Stimulated activated CD4-positive, alpha-beta T cell treated with anti-CD3 and anti-CD28 coated beads, Interleukin-15, amount 100 ng/mL, for 1 hour (primary cell): ENCODE measurements around the gene STS.

Experiments
- DNase-seq, 2 donors: peaks; one replicate each; pipeline ENCODE4 v3.0.0-alpha.2; 2020; ENCODE audit warnings: low read depth in 1 of 2, low spot score in 1 of 2

STS gene

GRCh38 chrX:7139202-7140081 lies 8.1 kb upstream of the STS start:
- no peak for DNase-seq

DNA sequence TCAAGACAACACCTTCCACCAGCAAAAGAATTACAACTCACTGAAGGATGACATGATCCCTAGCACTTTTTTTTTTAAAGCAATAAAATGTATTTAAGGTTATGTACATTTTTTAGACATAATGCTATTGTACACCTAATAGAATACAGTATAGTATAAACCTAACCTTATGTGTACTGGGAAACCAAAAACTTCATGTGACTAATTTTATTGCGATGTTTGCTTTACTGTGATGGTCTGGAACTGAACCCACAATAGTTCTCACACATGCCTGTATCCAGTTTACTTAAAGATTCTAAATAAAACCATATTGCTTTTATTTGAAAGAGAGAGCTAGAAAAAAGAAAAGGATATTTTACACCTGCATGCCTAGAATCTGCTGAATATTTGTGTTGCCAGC lies 4.4 kb upstream of the STS start:
- DNase-seq: no peak

GRCh38 chrX:7143941-7144525 lies 3.5 kb upstream of the STS start:
- no peak for DNase-seq

DNA sequence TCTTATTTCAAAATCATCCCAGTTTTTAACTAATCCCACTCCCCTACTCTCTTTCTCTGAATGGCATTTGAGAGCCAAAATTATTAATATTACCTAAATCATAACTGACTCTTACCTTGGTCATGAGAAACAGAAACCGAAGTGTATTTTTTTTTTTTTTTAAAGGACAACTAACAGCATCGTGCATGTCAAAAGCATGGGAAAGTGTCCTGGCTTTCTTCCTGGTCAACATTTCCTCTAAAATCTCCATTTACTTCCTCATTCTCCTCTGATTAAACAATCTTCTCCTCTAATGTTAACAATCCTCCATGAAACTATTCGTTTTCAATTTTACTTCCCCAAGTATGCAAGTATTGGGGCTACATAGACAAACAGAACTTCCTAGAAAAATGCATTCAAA lies 2.1 kb upstream of the STS start:
- no peak for DNase-seq

DNA sequence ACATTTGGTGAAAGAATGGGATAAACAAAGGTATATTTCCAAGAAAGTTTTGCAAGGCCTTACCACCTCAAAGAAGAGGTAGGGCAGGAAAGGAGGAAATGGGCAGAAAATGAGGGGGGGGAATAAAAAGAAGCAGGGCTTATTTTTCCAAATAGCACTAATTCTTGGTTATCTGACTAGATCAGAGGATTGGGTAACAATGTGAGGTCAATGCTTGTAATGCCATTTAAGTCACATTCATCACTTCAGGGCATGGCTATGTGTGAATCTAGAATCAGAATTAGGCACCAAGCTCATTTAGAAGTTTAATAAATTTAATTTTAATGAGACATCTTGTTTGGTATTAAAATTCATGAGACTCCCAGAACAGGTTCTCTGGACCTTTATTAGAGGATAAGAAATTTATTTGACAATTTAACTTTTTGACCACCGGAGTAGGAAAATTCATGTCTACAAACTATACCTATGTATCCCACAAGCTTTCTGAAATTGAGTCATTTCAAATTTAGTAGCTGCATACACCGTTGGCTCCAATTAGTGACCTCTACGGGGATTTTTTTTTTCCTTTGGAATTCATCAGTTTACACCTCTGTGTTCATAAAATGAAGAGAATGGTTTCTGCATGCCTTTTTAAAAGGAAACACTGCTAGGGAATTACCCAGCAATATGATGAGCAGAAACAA lies 1.4 kb upstream of the STS start:
- DNase-seq: no peak

GRCh38 chrX:7146703-7147412 lies 654 bp upstream of the STS start:
- no peak for DNase-seq

DNA sequence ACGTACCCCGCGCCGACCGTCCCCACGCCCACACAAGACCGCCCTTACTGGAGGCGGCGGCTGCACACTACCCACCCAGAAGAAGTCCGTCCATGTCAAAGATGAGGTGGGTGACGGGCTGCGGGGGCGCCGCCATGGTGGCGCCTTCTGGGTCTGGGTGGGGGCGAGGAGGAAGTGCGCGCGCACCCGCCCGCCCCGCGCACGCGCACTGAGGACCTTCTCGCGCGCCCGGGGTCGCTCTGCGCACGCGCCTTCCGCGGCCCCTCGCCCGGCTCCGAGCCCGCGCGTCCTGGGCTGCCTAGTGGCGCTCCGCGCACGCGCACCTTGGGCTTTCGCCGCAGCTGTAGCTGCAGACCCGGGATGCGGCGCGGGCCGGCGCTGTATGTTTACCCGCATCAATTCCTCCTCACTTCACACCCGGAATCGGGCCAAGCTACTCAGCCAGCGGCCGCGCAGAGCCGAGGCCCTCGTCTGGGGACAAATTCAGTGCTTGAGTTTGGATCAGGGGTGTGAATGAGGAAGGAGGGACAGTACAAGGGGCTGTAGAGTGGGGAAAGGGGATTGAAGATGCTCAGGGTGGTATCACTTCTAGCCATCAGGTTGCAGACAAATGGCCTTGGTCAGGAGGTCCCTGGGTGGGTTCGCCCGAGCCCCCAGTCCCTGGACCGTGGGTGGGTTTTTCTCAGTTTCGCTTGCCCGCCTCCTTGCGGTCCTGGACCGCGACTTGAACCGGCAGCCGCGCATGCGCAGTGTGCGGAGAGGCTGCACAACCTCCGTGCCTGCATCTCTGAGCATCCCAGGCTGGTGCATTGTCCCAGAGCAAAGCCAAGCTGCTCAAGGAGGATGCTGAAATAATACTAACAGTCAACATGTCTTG lies 704 bp downstream of the STS start, which contains the start of gene PUDP:
PUDP (minus strand) TSS at position 176 of the 877 bp plus-strand sequence; CDS start at position 136, 40 bp downstream.
- peak; percentile 72 to 73 for DNase-seq

DNA sequence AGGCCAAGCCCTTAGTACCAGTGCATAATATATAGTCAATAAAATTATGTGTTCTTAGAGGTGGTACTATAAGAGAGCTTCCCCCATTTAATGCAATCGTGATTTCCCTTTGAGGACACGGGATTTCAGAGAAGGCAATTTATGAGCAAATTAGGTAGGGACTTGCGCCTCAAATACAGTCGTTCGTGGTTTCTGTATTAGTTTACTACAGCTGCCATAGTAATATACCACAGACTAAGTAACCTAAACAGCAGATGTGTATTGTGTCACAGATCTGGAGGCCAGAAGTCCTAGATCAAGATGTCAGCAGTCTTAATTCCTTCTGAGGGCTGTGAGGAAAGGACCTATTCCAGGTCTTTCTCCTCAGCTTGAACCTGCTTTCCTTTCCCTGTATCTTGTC lies 1.9 kb downstream of the STS start:
- DNase-seq: no peak

- DNase-seq: no peak
These were observed 5.7 kb downstream of the STS start for GRCh38 chrX:7153231-7153630.

GRCh38 chrX:7154041-7154597 lies 6.6 kb downstream of the STS start:
- DNase-seq: no peak

DNA sequence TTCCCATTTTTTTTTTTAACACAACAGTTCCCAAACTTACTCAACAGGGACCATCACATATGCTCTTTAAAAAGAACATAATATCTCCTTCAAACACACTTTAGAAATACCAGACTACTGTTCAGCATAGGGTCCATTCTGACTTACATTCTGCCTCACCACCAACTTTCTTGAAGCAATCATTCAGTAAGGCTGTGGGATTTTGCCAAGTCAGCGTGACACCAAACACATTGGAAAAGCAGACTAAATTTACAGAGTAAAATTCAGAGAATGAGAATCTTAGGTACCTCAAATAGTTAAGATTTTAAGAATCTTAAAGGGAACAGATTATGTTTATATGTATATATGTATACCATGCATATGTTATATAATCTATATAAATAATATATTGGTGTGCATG lies 7.7 kb downstream of the STS start:
- DNase-seq: no peak

GRCh38 chrX:7156879-7157278 lies 9.4 kb downstream of the STS start:
- no peak for DNase-seq

DNA sequence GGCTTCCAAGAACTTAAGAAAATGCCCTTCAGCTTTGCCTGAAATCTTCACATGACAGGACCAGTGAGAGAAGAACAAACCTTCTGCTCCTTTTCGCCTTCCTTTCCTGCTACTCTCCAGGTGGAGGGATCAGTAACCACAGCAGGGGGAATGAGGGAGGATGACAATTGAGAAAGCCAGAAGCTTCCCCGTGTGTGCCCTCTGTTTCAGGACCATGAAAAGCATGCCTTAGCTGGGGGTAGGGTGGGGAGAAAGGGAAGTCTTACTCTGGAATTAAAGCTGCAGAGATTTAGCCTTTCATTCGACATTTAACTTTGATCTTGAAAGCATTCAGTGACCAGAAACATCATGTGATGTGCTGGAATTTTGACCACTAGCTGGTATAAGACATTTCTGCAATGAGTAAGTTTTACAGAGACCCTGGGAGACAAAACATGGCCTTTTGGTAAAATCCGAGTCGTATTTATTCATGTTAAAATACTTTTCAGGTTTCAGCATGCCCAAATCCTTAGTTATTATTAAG lies 11.0 kb downstream of the STS start:
- DNase-seq: no peak

DNA sequence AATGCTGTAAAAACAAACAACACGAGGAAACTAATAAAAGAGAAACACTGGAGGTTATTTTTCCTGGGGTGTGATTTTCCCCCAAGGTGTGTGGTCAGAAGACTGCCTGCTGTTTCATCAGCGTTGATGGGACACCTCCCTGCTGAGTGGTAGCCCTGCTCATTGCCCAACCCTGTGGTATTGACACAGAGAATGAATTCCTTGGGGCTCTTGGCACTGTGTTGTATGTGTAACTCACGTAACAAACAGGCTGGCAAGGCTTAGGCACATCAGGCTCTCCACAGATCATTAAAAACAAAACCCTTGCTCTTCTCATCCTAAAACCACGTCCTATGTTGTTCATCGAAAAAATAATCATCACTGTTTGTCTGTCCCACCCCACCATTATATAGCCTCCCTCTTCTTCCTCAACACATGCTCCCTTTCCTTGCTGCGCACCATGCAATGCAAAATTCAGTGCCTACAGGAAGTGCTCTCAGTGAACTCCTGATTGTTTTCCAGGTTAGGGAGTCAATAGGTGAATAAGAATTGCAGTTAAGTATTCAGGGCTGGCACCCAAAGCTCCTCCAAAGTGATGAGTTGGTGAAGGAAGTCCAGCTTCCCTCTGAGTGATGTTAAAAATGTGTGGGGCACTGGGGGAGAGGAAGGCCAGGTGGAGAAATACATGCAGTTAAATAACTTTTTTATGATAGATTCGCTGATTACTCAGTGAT lies 11.8 kb downstream of the STS start:
- no peak for DNase-seq

DNA sequence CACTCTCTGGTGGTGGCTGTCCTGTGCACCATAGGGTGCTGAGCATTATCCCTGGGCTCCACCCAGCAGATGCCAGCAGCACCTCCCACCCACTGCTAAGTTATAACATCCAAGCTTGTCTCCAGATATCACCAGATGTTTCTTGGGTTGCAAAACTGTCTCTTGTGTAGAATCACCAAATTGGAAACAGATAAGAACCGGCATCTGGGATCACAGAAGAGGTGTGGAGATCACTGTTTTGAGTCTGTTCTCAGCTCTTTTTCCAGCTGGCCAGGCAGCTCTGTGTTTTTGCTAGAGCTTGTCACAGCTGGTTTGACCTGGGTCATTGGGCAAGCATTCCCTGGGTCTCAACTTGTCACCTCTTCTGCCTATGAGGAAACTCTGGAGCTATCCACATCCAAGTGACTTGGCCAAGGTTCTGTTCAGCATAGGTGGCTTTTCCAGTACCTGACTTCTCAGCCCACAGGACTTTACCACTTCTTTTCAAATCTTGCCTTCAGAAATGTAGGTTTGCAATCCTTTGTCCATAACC lies 15.7 kb downstream of the STS start:
- DNase-seq: no peak

- no peak for DNase-seq
These were observed 16.7 kb downstream of the STS start for GRCh38 chrX:7164174-7164573.

GRCh38 chrX:7168371-7168770 lies 20.9 kb downstream of the STS start:
- DNase-seq: no peak

GRCh38 chrX:7169627-7170026 lies 22.1 kb downstream of the STS start:
- DNase-seq: no peak

DNA sequence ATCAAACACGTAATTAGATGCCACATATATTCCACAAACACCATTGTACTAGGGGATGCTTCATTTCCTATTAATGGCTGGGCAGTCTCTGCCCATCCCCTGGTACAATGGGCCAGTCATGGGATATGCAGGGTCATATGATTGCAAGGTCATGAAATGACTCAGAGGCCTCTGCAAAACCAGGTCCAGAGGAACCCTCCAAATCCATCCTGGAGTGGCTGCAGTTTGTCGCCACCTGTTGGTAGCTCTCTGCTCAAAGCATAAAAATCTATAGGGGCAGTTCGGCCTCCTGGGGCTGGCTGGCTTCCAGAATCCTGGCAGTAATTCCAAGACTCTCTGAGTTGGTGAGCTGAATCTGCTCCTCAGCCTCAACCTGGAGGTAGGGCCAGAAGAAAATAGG lies 23.4 kb downstream of the STS start:
- DNase-seq: no peak
